ENCODE results near the gene RARB.

DNA sequence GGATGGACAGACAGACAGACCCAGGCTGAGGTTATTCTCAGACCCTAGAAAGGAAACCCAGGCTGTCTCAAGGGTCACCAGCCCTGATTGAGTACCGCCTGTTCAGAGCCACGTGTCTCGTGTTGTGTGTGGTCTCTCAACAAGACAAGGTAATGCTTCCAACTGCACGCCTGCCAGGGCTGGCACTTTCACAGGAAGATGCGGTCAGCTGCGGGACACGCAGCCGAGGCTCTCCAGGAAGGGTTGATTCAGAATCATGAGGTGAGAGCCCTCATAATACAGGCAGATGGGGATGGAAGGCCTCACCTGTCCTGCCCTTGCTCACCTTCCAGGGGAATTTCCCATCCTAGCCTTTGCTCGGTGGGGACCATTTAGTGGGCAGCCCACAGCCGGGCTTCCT lies 155.3 kb downstream of the RARB start:
- TF ChIP-seq POLR2AphosphoS5 (IDR thresholded peaks at IDR 0.05; ENCODE audit: insufficient read depth in 1 of 2, low read depth in 1 of 2): no peak
- TF ChIP-seq, protein P1, sequence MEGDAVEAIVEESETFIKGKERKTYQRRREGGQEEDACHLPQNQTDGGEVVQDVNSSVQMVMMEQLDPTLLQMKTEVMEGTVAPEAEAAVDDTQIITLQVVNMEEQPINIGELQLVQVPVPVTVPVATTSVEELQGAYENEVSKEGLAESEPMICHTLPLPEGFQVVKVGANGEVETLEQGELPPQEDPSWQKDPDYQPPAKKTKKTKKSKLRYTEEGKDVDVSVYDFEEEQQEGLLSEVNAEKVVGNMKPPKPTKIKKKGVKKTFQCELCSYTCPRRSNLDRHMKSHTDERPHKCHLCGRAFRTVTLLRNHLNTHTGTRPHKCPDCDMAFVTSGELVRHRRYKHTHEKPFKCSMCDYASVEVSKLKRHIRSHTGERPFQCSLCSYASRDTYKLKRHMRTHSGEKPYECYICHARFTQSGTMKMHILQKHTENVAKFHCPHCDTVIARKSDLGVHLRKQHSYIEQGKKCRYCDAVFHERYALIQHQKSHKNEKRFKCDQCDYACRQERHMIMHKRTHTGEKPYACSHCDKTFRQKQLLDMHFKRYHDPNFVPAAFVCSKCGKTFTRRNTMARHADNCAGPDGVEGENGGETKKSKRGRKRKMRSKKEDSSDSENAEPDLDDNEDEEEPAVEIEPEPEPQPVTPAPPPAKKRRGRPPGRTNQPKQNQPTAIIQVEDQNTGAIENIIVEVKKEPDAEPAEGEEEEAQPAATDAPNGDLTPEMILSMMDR (IDR thresholded peaks at IDR 0.05): no peak

All from vagina (tissue), 2 donors.